NCI-H524 (cell line): ENCODE results near the gene ZNF208.
"Not testable (repeated sequence)": the region's sequence is repeated elsewhere in the genome, so short reads cannot be mapped to it uniquely, and the experiment has no call there.

Source experiments
- DNase-seq, 2 experiments: peaks; one replicate each; lab custom pipeline; 2025; lab: John Stamatoyannopoulos, UW

Gene ZNF208

GRCh38 chr19:21884786-21885185 is 126.0 kb downstream of the ZNF208 start:
- not testable (repeated sequence) for DNase-seq

GRCh38 chr19:21883516-21883915 is 127.2 kb downstream of the ZNF208 start:
- DNase-seq: no peak
